ENCODE results near the gene SDK2. TPM values are rescaled to one million over a fixed set of nuclear protein-coding genes. Genes with fewer than 3 reads are reported as not detected.

The SDK2 gene
- total RNA-seq, 1 donor from 2014 or later: 11.2 TPM

GRCh38 chr17:73609758-73610157, 34.5 kb downstream of the SDK2 start:
- Histone ChIP-seq H3K4me3 (ENCODE audit: insufficient read depth, low read depth, low read length) (no peak overlapping the region), H4K20me1 (ENCODE audit: insufficient read depth, low read length) (no peaks in the 10 kb centered on the region), H3K4me1 (ENCODE audit: insufficient read depth, low read length) (no peaks in the 10 kb centered on the region), H3K4me2 (ENCODE audit: low read length) (no peak overlapping the region), H3K9me3 (ENCODE audit: insufficient read depth, low read depth, low read length) (no peaks in the 10 kb centered on the region), H3K9ac (ENCODE audit: low read length) (no peak overlapping the region), H3K27me3 (ENCODE audit: insufficient read depth, low read length) (peaks cover 2% of the 10 kb centered on the region), H3K27ac (ENCODE audit: low read depth, low read length) (no peak overlapping the region), H2AFZ (ENCODE audit: low read depth, low read length) (no peak overlapping the region), H3K36me3 (ENCODE audit: insufficient read depth, low read length) (no peaks in the 10 kb centered on the region), H3K79me2 (ENCODE audit: insufficient read depth, low read length) (no peaks in the 10 kb centered on the region)
- TF ChIP-seq CTCF (IDR thresholded peaks at IDR 0.05; ENCODE audit: insufficient read depth, low read depth, low read length): no peak
- no peak for TF ChIP-seq EZH2 (IDR thresholded peaks at IDR 0.05; ENCODE audit: insufficient read depth, low read length)
- H3K4me3 Mint-ChIP-seq (ENCODE audit: unreplicated experiment): no peak overlapping the region
- H3K9me3 Mint-ChIP-seq (ENCODE audit: unreplicated experiment): peaks cover 9% of the 10 kb centered on the region
- peaks cover 17% of the 10 kb centered on the region for H3K36me3 Mint-ChIP-seq (ENCODE audit: low read depth, unreplicated experiment)
- no peak for FAIRE-seq
- H3K4me1 Mint-ChIP-seq (ENCODE audit: low read depth, unreplicated experiment): peaks cover 22% of the 10 kb centered on the region
- no peak for DNase-seq (ENCODE audit: low read depth)
- H3K27me3 Mint-ChIP-seq (ENCODE audit: low read depth, unreplicated experiment): peaks cover 21% of the 10 kb centered on the region
- H3K27ac Mint-ChIP-seq (ENCODE audit: unreplicated experiment): no peak overlapping the region

GRCh38 chr17:73609060-73609459, 35.2 kb downstream of the SDK2 start:
- Histone ChIP-seq H3K4me2 (ENCODE audit: low read length) (no peak overlapping the region), H3K4me3 (ENCODE audit: insufficient read depth, low read depth, low read length) (no peak overlapping the region), H3K9me3 (ENCODE audit: insufficient read depth, low read depth, low read length) (no peaks in the 10 kb centered on the region), H3K27me3 (ENCODE audit: insufficient read depth, low read length) (peaks cover 2% of the 10 kb centered on the region), H3K27ac (ENCODE audit: low read depth, low read length) (no peak overlapping the region), H3K9ac (ENCODE audit: low read length) (no peak overlapping the region), H2AFZ (ENCODE audit: low read depth, low read length) (no peak overlapping the region), H3K4me1 (ENCODE audit: insufficient read depth, low read length) (no peaks in the 10 kb centered on the region), H3K79me2 (ENCODE audit: insufficient read depth, low read length) (no peaks in the 10 kb centered on the region), H4K20me1 (ENCODE audit: insufficient read depth, low read length) (no peaks in the 10 kb centered on the region), H3K36me3 (ENCODE audit: insufficient read depth, low read length) (no peaks in the 10 kb centered on the region)
- Mint-ChIP-seq H3K27me3 (ENCODE audit: low read depth, unreplicated experiment) (peaks cover 21% of the 10 kb centered on the region), H3K9me3 (ENCODE audit: unreplicated experiment) (peaks cover 14% of the 10 kb centered on the region), H3K36me3 (ENCODE audit: low read depth, unreplicated experiment) (peaks cover 22% of the 10 kb centered on the region), H3K27ac (ENCODE audit: unreplicated experiment) (no peak overlapping the region), H3K4me1 (ENCODE audit: low read depth, unreplicated experiment) (peaks cover 19% of the 10 kb centered on the region), H3K4me3 (ENCODE audit: unreplicated experiment) (no peak overlapping the region)
- FAIRE-seq (no peak), DNase-seq (ENCODE audit: low read depth) (no peak)
- TF ChIP-seq CTCF (IDR thresholded peaks at IDR 0.05; ENCODE audit: insufficient read depth, low read depth, low read length): no peak
- no peak for TF ChIP-seq EZH2 (IDR thresholded peaks at IDR 0.05; ENCODE audit: insufficient read depth, low read length)

GRCh38 chr17:73605444-73605843, 38.8 kb downstream of the SDK2 start:
- H2AFZ ChIP-seq (ENCODE audit: low read depth, low read length): no peak overlapping the region
- no peak overlapping the region for H3K9ac ChIP-seq (ENCODE audit: low read length)
- H4K20me1 ChIP-seq (ENCODE audit: insufficient read depth, low read length): no peaks in the 10 kb centered on the region
- no peak overlapping the region for H3K27ac Mint-ChIP-seq (ENCODE audit: unreplicated experiment)
- peaks cover 36% of the 10 kb centered on the region for H3K36me3 Mint-ChIP-seq (ENCODE audit: low read depth, unreplicated experiment)
- FAIRE-seq (no peak), DNase-seq (ENCODE audit: low read depth) (no peak)
- H3K27me3 Mint-ChIP-seq (ENCODE audit: low read depth, unreplicated experiment): peaks cover 21% of the 10 kb centered on the region
- H3K4me2 ChIP-seq (ENCODE audit: low read length): no peak overlapping the region
- H3K9me3 ChIP-seq (ENCODE audit: insufficient read depth, low read depth, low read length): peaks cover 7% of the 10 kb centered on the region
- peaks cover 27% of the 10 kb centered on the region for H3K9me3 Mint-ChIP-seq (ENCODE audit: unreplicated experiment)
- H3K4me3 Mint-ChIP-seq (ENCODE audit: unreplicated experiment): no peak overlapping the region
- no peaks in the 10 kb centered on the region for H3K79me2 ChIP-seq (ENCODE audit: insufficient read depth, low read length)
- TF ChIP-seq EZH2 (IDR thresholded peaks at IDR 0.05; ENCODE audit: insufficient read depth, low read length) (no peak), CTCF (IDR thresholded peaks at IDR 0.05; ENCODE audit: insufficient read depth, low read depth, low read length) (no peak)
- peaks cover 2% of the 10 kb centered on the region for H3K27me3 ChIP-seq (ENCODE audit: insufficient read depth, low read length)
- peaks cover 7% of the 10 kb centered on the region for H3K4me1 Mint-ChIP-seq (ENCODE audit: low read depth, unreplicated experiment)
- no peak overlapping the region for H3K4me3 ChIP-seq (ENCODE audit: insufficient read depth, low read depth, low read length)
- no peak overlapping the region for H3K27ac ChIP-seq (ENCODE audit: low read depth, low read length)
- no peaks in the 10 kb centered on the region for H3K36me3 ChIP-seq (ENCODE audit: insufficient read depth, low read length)
- H3K4me1 ChIP-seq (ENCODE audit: insufficient read depth, low read length): no peaks in the 10 kb centered on the region
